Panc1 (cell line): ENCODE results near the gene ATXN1. TPM values are rescaled to one million over a fixed set of nuclear protein-coding genes. Genes with fewer than 3 reads are reported as not detected.

Source experiments
- ATAC-seq: fragments of 200-7000 bp; cut with Tn5 transposase; 2 replicates; pipeline ENCODE4 v1.9.1; 2020; ENCODE audit warnings: mild to moderate bottlenecking, moderate library complexity
- BruUV-seq: library from RNA; stranded (reverse); fragments of 400-500 nt; replicated peaks from 2 replicates; lab custom pipeline; 2021; lab: Mats Ljungman, UMichigan
- CTCF ChIA-PET: fragments of 300-600 bp; sonication (Branson Sonifier 250); formaldehyde crosslinking; loops from one replicate; lab custom pipeline; 2022; ENCODE audit warnings: antibody characterized with exemption; lab: Charles Lee
- POLR2A ChIA-PET: fragments of 300-600 bp; sonication (Branson Sonifier 250); formaldehyde crosslinking; loops from one replicate; lab custom pipeline; 2022; ENCODE audit warnings: antibody characterized with exemption; lab: Charles Lee
- DNase-seq: peaks from one replicate; pipeline ENCODE4 v3.0.0-alpha.2; 2010; ENCODE audit warnings: low read depth, low spot score
- H3K27ac ChIP-seq: 2 replicates; pipeline ENCODE4 v1.5.1; 2011; ENCODE audit warnings: mild to moderate bottlenecking, low read length, inconsistent platforms
- H3K27me3 ChIP-seq: fragments of 200-500 bp; sonication (Bioruptor generic); 2 replicates; pipeline ENCODE4 v1.6.0; 2014; ENCODE audit warnings: low read length, inconsistent platforms; ENCODE audit not compliant: control insufficient read depth, insufficient read depth
- H3K36me3 ChIP-seq: fragments of 200-500 bp; sonication (Bioruptor generic); 2 replicates; pipeline ENCODE4 v1.5.1; 2014; ENCODE audit warnings: inconsistent platforms, mild to moderate bottlenecking, low read length, moderate library complexity; ENCODE audit not compliant: control insufficient read depth, insufficient read depth
- H3K4me1 ChIP-seq: 2 replicates; pipeline ENCODE4 v1.5.1; 2011; ENCODE audit warnings: inconsistent platforms, mild to moderate bottlenecking, low read length, moderate library complexity; ENCODE audit not compliant: control insufficient read depth, insufficient read depth
- H3K4me3 ChIP-seq, 2 experiments: 2 replicates each; pipeline ENCODE4 v1.5.1; 2011 to 2012; ENCODE audit warnings: low read depth in 2 of 2, low read length in 2 of 2, mild to moderate bottlenecking in 2 of 2, inconsistent platforms in 1 of 2, moderate library complexity in 1 of 2
- H3K9me3 ChIP-seq: fragments of 200-500 bp; sonication (Bioruptor generic); 2 replicates; pipeline ENCODE4 v1.5.1; 2014; ENCODE audit warnings: low read depth, mild to moderate bottlenecking, inconsistent platforms, low read length, moderate library complexity; ENCODE audit not compliant: control insufficient read depth, insufficient read depth
- CTCF ChIP-seq: fragments of 450-650 bp; IDR thresholded peaks from 2 replicates; pipeline ENCODE4 v1.5.1; 2017; ENCODE audit warnings: mild to moderate bottlenecking
- POLR2AphosphoS5 ChIP-seq: IDR thresholded peaks from 2 replicates; pipeline ENCODE4 v1.6.1; 2012; ENCODE audit warnings: mild to moderate bottlenecking, low read depth, low read length, moderate library complexity
- REST ChIP-seq, 2 experiments: IDR thresholded peaks; 2 replicates each; pipeline ENCODE4 v1.6.1; 2011 to 2012; ENCODE audit warnings: low read depth in 2 of 2, control low read depth in 1 of 2, low read length in 1 of 2, mild to moderate bottlenecking in 1 of 2, moderate library complexity in 1 of 2; ENCODE audit not compliant: insufficient read depth in 1 of 2
- SIN3A ChIP-seq: IDR thresholded peaks from 2 replicates; pipeline ENCODE4 v1.6.1; 2012; ENCODE audit warnings: low read depth, mild to moderate bottlenecking, low read length, moderate library complexity, borderline replicate concordance; ENCODE audit not compliant: insufficient read depth
- TCF7L2 ChIP-seq: IDR thresholded peaks from 2 replicates; pipeline ENCODE4 v1.6.1; 2011; ENCODE audit warnings: mild to moderate bottlenecking, low read depth, low read length, inconsistent platforms
- in situ Hi-C: cut with HindIII; loops from 2 replicates; pipeline ENCODE4 v1.10.0; 2016; ENCODE audit warnings: low sequenced_read_pairs, low pct_unique_long_range_greater_than_20kb
- intact Hi-C: fragments of 100-400 bp; cut with micrococcal nuclease; formaldehyde crosslinking; loops from one replicate; pipeline ENCODE4 v1.10.0; 2022; ENCODE audit not compliant: unreplicated experiment
- total RNA-seq: library from RNA; stranded (reverse); gene quantifications from one replicate; pipeline ENCODE4 v1.2.1, GENCODE V29; 2021; ENCODE audit not compliant: unreplicated experiment

The ATXN1 gene
- total RNA-seq, 1 experiment from 2014 or later, result 67.1 TPM

DNA sequence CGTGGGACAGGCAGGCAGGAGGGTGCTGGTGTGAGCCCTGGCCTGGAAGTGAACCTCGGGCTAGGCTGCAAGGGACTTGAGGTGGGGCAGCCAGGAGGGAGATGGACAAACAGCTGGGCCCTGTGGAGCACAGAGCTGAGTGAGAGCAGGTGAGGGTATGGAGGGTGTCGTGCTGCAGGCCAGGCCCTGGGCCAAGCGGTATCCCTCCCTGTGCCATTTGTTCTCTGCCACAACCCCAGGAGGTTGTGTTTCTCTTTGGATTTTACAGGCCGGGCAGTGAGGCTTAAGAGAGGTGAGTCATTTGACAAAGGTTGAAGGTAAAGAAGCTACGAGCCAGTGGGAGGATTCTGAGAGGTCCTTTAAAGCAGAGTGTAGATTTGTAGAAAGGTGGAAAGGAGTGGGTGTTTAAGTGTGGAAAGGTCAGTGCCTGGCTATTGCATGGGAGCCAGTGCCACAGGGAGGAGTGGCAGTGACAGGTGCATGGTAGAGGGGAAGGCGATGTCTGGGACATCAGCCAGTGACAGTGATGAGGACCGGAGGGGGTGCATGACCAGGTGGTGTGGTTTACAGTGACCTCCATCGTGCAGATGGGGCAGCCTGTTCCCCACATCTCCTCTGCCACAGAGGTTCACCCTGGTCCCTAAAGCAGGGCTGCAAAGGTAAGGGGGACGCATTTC is 483.1 kb downstream of the ATXN1 start:
- no TSS peak for BruUV-seq
- H3K36me3 ChIP-seq, result no peaks in the 10 kb centered on the region
- 0 out of 2 replicates have a peak, but pooled peaks cover 8% of the 10 kb centered on the region for H3K4me1 ChIP-seq
- in situ Hi-C loops, result no loop called here
- intact Hi-C loops, result no loop called here
- CTCF ChIA-PET, result interaction anchor here (0.5 to 0.6 kb wide), 4 partner anchors 8 to 669 kb away, joined by 3 to 4 read pairs (median 3); no protein-coding TSS in a partner anchor
- DNase-seq, result no peak
- no peak overlapping the region for H3K27ac ChIP-seq
- ATAC-seq, result peak; percentile 46
- H3K9me3 ChIP-seq, result no peaks in the 10 kb centered on the region
- TF ChIP-seq POLR2AphosphoS5, result no peak
- no peak for TF ChIP-seq SIN3A
- TF ChIP-seq TCF7L2, result no peak
- TF ChIP-seq CTCF, result no peak
- no peak for TF ChIP-seq REST (IDR thresholded peaks at IDR 0.05; ENCODE audit: insufficient read depth in 1 of 2, low read depth in 2 of 2, low read length in 1 of 2)
- H3K27me3 ChIP-seq, result no peaks in the 10 kb centered on the region
- POLR2A ChIA-PET, result no interaction called here
- no peak overlapping the region for H3K4me3 ChIP-seq

DNA sequence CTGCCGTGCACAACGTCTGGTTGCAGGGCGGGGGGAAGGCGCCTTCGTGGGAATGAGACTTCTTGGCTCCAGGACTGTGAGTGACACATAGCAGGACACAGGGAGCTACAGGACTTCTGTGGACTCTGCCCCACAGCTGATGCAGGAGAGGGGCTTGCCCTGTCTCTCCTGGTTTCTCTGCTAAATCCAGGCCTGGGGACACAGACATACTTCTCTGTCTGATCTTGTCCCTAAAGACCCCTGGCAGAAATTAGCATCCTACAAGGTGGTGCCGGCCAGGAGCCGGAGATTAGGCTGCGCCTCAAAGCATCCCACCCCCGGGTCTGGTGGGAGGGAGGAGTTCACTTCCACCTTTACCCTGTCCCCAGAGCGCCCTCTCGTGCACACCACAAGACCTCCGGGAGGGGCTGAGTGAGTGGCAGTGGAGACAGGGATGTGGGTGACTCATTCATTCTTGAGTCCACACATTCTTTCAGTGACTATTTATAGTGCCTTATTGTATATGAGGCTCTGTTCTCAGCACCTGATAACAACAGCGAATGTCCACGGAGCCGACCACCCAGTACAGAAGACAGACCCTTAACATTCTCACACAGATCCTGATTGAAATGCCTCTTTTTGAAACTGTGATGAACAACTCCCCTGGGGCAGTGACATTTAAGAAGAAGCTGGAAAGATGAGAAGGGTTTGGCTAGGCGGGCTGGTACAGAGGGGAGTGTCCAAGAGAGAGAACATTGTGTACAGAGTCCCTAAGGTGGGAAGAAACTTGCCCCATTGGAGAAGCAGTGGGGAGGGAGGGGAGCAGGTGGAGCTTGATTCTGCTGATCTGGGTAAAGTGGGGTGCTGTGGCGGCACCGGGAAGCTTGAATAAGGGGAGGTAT is 483.9 kb downstream of the ATXN1 start:
- ATAC-seq, result peak; percentile 86
- BruUV-seq, result no TSS peak
- POLR2A ChIA-PET, result interaction anchor here (0.5 kb wide), 1 partner anchor 28 kb away, joined by 10 read pairs; no protein-coding TSS in a partner anchor
- no peaks in the 10 kb centered on the region for H3K9me3 ChIP-seq
- intact Hi-C loops (no loop called here), in situ Hi-C loops (no loop called here)
- H3K27ac ChIP-seq, result no peak overlapping the region
- DNase-seq, result peak; percentile 51
- TF ChIP-seq POLR2AphosphoS5 (no peak), CTCF (peak; percentile 61)
- 0 out of 2 replicates have a peak, but pooled peaks cover 8% of the 10 kb centered on the region for H3K4me1 ChIP-seq
- no peaks in the 10 kb centered on the region for H3K27me3 ChIP-seq
- CTCF ChIA-PET, result interaction anchor here (0.5 to 0.6 kb wide), 4 partner anchors 9 to 668 kb away, joined by 3 to 4 read pairs (median 3); no protein-coding TSS in a partner anchor
- no peak overlapping the region for H3K4me3 ChIP-seq
- H3K36me3 ChIP-seq, result no peaks in the 10 kb centered on the region
